NCI-H526 treated with DMSO at 0.1 percent for 48 hours (cell line): ENCODE data around the gene RNF207.

Source experiments
- DNase-seq: peaks from one replicate; lab custom pipeline; 2025; lab: John Stamatoyannopoulos, UW

Gene RNF207, protein sequence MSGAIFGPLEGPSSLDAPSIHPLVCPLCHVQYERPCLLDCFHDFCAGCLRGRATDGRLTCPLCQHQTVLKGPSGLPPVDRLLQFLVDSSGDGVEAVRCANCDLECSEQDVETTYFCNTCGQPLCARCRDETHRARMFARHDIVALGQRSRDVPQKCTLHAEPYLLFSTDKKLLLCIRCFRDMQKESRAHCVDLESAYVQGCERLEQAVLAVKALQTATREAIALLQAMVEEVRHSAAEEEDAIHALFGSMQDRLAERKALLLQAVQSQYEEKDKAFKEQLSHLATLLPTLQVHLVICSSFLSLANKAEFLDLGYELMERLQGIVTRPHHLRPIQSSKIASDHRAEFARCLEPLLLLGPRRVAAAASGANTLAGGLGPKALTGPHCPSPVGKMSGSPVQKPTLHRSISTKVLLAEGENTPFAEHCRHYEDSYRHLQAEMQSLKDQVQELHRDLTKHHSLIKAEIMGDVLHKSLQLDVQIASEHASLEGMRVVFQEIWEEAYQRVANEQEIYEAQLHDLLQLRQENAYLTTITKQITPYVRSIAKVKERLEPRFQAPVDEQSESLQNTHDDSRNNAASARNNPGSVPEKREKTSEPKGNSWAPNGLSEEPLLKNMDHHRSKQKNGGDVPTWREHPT

DNA sequence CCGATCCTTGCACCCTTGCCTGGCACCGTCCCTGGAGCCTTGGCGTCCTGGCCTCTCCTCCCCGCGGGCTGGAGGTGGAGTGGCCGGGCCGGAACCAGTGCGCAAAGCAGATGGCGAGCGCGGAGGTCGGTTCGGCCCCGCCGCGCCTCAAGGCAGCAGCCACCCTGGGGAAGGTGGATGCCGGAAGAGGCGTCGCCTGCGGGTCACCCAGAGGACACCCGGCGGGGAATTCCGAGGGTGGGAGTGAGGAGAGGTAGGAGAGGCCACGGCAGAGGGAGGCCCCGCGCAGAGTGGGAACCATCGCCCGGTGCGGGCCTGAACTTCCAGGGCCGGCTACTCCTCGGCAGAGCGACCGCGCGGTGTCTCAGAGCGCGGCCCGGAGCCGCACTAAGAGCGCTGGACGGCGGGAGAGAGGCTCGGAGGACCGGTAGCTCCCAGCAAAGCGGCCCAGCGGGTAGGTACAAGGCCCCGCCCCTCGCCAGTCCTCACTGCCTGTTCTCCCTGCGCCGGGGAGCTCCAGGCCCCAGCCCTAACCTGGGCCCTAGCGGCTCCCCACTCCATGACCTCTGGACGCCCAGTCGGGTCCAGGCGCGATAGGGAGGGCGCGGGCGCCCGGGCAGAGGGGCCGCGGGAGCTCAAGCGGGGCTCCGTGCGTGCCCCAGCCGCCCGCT lies at the start of gene RNF207:
RNF207 (plus strand) TSS at position 271 of the 671 bp plus-strand sequence. CDS start 417 bp downstream, outside the sequence.
- peak; percentile 24 for DNase-seq

DNA sequence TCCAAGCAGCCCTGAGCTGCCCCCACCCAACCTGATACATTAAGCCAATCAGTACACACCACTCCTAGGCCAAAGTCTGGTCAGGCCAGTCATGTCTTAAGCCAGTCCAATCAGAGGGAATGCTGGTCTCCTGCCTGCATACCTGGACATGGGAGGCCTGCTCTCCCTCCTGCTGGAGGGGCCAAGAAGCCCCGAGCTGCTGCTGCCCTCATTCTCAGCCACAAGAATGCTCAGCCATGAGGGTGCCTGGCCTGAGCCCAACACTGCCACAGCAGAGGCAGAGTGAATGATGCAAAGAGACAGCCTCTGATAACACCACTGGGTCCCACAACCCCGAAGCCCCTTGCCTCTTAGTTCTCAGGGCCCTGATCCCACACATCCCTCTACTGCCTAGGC lies 48.8 kb upstream of the RNF207 start:
- DNase-seq: no peak

DNA sequence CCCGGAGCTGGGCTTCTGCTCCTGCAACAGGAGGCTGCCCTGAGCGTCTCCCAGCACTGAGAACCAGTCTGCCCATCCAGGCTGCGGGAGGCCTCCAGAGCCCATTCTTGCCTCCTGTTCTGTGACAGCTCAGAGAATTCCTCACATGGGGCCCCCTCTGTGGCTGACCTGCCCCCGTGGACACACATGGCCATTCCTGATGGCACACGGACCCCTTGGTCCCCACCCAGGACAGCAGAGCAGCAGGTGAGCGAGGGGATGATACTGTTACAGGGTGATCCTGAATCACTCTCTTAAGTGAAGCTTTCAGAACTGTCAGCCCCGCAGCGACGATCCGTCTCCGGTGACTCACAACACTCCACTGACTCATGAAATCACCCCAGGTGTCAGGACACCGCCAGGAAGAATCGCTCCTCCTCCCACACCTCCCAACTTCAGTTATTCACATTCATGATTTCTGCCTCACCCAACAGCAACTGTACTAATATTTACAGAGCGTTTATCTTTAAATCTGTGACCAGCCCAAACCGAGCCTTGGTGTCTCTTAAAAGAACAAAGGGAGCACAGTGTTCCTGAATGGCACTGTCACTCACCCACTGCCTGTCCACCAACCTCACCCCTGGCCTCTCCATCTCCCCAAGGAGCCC lies 48.3 kb upstream of the RNF207 start:
- DNase-seq: peak; percentile 83

DNA sequence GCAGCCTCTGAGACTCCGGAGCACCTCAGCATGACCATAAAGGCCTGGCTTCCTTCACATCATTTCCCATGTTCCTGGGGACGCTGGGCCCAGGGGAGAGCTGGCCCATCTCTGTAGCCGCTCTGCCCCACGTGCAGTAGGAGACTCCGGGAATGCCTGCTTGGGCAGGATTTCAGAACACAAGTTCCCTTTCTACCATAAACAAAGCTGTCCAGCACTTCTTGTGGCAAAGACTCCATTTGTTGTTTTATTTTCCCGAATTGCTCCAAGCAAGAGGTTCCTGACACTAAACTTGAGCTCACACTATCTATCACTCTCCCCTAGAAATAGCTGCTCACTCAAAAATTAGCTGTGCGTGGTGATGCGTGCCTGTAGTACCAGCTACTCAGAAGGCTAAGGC lies 47.7 kb upstream of the RNF207 start:
- DNase-seq: no peak

DNA sequence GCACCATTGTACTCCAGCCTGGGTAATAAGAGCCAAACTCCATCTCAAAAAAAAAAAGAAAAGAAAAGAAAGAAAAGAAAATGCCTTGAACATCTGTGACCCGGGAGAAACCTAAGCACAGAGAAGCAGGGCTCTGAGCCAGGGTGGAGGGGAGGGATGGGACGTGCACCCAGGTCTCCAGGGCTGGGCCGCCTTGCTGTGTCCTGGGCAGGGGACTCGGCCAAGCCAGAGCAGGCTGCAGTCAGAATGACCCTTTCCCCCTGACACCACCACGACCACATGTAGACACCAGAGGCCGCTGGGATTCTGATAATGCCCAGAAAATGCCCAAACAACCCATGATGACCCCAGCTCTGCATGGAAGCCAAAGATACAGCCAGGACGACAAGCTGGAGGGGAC lies 43.6 kb upstream of the RNF207 start:
- DNase-seq: no peak

DNA sequence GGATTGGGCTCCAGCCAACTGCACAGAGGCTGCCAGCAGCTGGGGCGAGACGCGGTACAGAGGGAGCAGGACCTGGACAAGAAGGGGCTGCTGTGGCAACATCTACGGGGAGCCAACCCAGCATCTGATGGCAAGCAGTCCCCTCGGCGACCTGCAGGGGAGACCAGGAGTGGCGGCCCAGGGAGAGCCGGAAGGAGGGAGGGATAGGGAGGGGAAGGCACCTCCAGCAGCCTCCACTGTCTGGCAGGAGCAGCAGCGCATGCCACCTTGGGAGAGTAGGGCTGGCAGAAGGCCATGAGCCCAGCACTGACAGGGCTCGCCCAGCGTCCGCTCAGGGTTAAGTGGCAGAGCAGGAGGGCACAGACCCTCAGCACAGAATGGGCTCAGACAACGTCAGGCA lies 43.1 kb upstream of the RNF207 start:
- DNase-seq: no peak

DNA sequence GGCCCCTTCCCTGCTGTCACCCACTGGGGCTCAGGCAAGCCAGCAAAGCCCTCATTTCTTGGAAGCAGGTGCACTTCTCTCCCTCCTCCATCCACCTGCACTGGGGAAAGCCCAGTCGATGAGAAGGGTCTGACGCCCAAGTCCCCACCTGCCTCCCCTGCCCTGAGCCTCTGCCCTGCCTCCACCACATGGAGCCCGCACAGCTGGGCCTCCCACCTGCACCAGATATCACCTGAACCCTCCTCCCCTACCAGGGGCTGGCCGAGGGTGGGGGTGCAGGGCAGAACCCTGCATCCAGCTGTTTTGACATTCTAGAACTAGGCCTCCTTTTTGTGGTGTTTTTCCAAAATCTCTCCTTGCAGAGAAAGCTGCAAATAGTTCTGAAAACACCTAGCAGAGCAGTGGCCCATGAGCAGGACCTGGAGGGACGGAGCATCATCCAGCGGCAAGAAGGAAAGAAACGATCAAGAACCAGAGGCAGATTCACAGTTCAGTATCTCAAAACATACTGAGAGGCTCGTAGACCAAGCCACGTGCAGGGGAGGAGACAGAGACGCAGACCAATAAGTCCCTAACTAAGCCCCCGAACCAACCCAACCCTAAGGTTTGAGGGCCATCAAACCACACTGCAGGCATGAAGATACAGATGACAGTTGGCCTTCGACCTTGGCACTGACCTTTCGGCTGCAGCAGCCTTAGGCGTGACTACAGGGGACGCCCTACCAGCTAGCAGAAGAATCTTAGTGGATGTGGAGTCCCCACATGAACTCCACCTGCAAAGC lies 42.5 kb upstream of the RNF207 start:
- DNase-seq: no peak

DNA sequence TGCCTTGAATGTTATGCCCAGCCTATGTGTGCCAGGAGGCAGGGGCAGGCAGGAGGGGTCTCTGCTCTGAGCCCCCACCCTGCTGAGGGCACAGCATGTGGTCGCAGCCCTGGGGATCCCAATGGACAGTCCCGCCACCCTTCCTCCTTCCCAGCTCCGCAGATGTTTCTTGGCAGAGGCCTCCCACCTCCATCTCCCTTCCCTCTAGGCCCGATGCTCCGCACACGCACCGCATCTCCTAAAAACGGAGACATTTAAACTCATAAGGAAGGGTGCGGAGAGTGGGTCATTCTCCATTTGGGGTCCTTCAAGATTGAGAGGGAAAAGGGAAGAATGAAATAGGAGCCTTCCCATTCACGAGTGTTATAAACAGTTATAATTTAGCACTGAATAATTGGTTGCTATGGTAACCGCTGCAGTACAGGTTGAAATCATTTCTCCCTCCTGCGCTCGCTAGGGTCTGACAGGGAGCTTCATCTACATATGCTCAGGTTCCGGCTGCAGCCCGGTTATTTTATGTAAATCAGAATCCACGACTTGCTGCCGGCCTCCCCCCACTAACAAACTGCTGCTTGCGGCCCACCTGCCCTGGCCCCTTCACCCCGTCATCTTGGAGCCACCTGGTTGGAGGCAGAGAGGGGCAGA lies 41.8 kb upstream of the RNF207 start:
- peak; percentile 47 for DNase-seq

DNA sequence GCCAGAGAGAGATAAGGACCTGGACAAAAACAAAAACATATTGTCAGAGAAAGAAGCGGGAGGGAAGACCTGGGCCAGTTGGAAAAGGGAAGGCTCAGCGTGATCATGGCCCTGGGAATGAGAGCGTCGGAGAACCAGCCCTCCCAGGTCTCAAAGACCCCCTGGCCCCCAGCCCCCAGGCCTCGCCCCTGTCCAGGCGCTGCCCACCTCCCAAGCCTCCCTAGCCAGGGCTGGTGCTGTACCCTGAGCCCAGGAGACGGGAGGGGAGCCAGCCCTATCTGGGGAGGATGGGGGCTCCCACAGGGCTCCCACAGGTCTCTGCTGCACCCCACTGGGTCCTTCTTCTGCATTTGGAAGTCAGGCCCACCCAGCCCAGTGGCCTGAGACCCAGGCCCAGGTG lies 40.9 kb upstream of the RNF207 start:
- DNase-seq: no peak

DNA sequence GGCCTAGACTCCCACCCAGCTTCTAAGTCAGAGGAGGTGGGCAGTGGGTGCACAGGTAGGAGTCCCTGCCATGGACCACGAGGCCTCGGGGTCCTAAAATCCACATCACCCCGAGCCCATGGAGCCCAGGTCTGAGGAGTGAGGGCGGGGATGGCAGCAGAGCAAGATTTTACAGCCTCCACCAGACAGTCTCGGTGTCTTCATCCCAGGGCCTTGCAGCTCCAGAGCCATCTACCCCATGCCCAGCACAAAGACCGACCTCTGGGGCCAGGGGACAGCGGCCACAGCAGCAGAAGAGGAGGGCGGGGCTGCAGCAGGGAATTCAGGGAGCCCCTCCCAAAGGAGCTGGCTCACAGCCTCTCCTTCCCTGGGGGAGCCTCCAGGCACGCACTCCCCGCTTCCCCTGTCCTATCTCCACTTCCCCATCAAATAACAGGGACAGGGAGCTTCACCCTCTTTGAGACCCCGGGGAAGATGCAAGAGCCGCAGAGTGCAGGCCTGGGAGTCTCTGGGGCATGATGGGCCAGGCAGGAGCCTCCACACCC lies 40.4 kb upstream of the RNF207 start:
- no peak for DNase-seq

DNA sequence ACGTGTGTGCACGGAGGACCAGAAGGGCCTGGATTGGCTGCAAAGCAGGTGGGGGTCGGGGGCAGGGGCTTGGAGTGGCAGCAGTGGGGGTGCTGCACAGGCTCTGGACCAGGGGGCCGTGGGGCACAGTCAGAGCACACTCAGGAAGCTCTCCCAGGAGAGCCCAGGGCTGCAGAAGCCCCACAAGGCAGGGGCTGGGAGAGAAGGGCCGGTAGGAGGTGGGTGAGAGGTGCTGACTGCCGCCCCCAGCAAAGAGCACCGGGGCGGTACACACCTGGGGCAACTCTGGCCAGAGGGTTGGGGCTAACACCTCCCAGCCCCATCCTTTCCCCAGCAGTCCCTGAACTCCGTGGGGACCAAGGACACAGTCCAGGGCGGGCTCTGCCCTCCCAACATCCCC lies 39.7 kb upstream of the RNF207 start:
- no peak for DNase-seq

DNA sequence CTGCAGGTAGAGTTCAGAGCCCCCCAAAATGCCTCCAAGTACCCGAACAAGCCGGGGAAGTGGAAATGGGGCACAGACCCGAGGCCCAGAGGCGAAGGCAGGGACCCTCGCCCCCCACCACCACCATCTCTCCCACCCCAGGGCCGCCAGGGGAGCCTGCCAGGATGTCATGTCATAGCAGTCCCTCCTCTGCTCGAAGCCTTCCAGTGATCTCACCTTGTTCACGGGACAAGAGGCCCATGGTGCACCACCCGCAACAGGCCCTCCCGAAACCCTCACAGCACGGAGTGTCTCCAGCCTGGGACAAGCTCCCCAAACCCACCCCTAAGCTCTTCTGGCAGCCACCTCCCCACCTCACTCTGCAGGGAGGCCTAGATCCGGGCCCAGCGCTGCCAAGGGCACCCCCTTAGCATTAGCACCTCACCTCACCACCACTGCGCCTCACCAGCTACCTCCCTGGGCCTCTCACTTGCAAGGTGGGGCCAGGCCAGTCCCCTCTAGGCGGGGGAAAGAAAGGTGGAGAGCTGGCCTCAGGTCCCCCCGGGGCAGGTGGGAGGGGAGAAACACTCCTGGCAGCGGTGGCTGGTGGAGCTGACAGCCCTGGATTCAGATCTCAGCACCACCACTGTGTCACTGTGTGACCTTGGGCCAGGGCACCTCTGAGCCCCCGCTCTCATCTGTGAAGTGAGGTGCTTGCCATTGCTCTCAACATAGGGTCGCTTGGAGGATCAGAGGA lies 39.1 kb upstream of the RNF207 start:
- DNase-seq: no peak

DNA sequence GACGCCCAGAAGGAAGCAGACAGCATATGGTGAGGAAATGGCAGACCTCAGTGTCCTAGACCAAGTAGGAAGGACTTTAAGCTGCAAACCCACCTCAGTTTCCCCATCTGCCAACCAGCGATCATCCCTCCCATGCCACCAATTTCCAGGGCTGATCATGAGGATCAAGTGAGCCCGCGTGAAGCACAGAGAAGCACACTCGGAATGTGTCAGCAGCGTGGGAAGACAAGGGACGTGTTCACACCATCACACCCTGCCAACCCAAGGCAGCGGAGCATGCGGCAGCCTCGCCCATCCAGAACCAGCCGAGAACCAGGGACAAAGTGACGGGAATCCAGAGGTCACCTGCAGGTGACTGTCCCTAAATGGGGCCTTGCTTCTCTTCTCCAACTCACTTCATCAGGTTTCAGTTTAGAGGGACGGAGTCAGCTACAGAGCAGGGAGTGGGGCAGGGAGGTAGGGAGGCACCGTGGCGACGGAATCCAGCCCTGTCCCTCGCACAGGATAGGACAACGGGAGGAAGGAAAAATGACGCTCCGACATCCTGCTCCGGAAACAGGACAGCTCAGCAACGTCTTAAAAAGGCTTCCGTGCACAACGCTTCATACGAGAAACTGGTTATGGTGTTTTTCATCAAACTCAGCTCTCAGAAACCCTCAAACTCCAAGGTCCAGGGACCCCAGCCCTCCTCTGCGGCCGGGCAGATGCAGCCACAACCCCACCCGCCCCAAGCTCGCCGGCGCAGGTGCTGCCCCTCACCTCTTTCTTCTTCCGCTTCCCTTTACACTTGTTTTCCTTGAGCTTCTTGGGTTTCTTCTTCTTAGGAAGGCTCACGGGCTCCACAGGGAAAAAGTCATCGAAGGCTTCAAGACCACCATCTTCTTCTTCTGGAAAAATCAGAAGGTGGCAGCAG lies 38.3 kb upstream of the RNF207 start:
- no peak for DNase-seq

DNA sequence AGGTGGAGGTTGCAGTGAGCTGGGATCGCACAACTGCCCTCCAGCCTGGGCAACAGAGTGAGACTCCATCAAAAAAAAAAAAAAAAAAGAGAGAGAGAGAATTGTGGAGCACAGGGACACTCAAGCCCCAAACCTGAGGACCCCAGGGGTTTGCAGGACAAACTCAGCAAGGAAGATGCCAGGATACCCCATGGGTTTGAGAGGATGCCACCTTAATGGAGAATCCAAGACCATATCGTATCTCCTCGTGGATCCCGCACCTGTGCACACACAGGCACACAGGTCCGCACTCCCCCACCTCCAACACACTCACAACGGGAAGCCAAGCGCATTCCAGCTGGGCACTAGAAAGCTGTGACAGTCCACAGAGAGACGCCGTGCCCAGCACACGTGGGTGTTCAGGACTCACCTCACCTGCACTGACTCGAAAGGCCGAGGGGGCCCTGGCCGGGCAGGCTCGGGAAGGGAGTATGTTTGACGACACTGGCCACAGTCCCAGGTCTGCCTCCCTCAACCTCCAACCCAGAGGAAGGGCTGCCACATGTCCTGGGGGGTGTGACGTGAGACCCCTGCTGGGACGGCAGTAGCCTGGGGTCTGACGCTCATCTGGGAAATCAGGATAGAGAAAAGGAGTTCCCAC lies 36.9 kb upstream of the RNF207 start:
- DNase-seq: no peak

DNA sequence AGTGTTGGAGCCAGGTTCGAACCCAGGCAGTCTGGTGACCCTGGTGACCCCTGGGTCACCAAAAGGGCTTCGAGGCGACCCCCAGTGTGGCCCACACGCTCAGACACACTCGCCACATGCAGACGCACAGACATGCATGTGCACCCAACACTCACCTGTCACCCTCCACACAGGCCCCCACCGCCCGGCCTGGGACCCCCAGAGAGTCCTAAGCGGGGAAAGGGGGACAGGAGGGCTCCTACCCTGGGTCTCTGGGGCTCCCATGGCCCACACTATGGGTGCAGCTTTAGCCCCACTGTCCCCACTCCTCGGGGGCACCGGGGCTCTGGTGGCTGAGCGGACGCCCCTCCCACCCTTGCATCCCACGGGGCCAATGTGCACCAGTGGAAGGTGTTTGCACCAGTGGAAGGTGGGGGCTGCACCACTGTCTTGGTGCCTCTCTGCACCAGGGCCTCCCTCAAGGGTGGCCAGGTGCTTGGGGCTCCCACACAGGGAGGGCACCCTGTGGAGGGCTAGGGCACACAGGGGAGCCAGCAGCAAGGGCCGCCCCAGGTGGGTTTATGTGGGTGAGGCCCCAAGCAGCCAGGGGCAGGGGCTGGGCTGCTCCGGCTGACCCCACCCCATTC lies 35.7 kb upstream of the RNF207 start:
- no peak for DNase-seq

DNA sequence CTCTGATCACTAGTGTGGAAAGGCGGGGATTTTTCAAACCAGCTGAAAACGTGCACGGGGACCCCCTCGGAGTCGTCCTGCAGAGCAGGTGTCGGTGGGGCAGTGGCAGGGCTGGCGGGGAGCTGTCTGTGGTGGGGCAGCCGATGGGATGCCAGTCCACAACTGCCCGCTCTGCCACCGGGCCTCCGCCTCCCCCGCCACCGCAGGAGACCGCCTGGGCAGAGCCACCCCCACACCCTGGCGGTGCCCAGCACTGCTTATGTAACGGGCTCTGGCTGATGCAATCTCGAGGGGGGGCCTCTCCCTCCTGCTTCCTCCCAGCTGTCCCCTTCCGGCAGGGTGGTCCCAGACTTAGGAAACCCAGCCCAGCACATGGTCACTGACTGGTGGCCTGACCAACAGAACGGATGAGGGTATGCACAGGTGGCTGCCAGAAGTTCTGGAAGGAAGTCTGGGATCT lies 35.1 kb upstream of the RNF207 start:
- no peak for DNase-seq

DNA sequence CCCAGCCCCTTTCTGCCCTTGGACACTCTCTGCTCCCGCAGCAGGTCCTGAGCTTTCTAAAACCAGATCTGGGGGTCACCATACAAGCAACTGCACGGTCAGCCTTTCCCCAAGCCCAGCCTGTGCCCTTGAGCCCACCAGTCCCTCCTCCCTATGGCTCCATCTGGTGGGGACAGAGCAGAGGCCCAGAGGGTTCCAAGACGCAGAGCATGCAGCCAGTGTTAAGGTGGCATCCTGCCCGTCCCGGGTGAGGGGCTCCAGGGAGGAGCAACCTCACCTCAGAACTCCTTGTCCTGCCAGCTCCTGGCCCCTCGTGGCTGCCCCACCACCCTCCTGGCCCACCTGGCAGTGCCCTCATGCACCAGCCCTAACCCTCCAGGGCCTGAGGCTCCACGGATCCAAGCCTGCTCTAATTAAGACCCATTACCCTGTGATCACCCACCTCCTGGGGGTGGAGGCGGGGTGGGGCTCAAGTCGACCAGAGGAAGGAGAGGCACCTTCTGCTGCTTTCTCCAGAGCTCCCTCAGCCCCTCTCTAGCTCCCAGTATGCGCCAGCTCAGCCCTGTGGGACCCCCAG lies 34.3 kb upstream of the RNF207 start:
- no peak for DNase-seq

DNA sequence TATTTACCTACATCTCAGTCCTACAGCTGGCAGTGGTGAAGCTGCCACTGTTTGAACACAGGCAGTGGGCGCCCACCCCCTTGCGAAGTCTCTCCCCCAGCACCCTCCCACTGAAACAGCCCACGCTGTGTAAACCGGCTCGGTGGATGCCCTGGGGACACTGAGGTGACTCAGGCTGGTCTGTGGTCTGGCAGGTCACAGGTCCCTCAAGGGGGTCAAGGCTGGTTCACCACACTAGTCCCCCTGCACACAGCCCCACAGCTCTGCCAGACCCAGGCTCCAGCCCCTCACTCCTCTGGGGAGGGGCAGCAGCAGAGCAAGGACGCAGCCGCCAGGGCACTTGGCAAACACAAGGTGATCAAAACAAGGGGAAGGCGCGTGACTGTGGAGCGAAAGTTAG lies 33.4 kb upstream of the RNF207 start:
- no peak for DNase-seq
